Mucosa of descending colon (tissue), 3 donors: ENCODE measurements around the gene PLEKHG7. TPM values are rescaled to one million over a fixed set of nuclear protein-coding genes. Genes with fewer than 3 reads are reported as not detected.
A peak's percentile ranks its signal among the peaks of the same experiment; 100 is the strongest.

ENCODE experiments used
- ATAC-seq: fragments of 200-7000 bp; cut with Tn5 transposase; one replicate; pipeline ENCODE4 v1.9.1; 2020; ENCODE audit warnings: mild to moderate bottlenecking, moderate library complexity
- DNase-seq, 3 donors: peaks; one replicate each; pipeline ENCODE4 v3.0.0-alpha.2; 2020
- H3K36me3 ChIP-seq: fragments of 200-600 bp; one replicate; pipeline ENCODE4 v1.8.0; 2021; ENCODE audit warnings: low read depth, mild to moderate bottlenecking
- H3K4me1 ChIP-seq: fragments of 200-600 bp; one replicate; pipeline ENCODE4 v1.8.0; 2021; ENCODE audit warnings: low read depth, mild to moderate bottlenecking
- H3K4me3 ChIP-seq: fragments of 200-600 bp; one replicate; pipeline ENCODE4 v1.8.0; 2021; ENCODE audit warnings: mild to moderate bottlenecking
- H3K9me3 ChIP-seq: fragments of 200-600 bp; one replicate; pipeline ENCODE4 v1.8.0; 2021; ENCODE audit warnings: mild to moderate bottlenecking
- intact Hi-C, 2 donors: fragments of 100-400 bp; cut with DNase I in 1 of 2; cut with micrococcal nuclease in 1 of 2; formaldehyde crosslinking; loops; one replicate each; pipeline versions ENCODE4 v1.11.0 to v1.11.1; 2022; cut with DNase I, micrococcal nuclease
- total RNA-seq, 3 donors: library from RNA; stranded (reverse); fragmentation: NEBNext Ultra II Directional in 2 of 3; extraction: Animal tissue kit (Norgen Biotek cat#: 25700) in 2 of 3; gene quantifications; one replicate each; pipeline versions ENCODE4 v1.2.1 to v1.2.4, GENCODE V29; 2021 to 2023
- TF ChIP-seq, protein P1 (sequence below): fragments of 200-600 bp; IDR thresholded peaks from one replicate; pipeline ENCODE4 v1.8.0; 2022; ENCODE audit warnings: antibody characterized with exemption, mild to moderate bottlenecking
- donor health status: DM: no; HTN: no; CAD: no; lungs with moderate emphysema.
- donor health status: DM: no; HTN: no; CAD: no.
- donor health status: DM: no; HTN: yes; CAD: no.

PLEKHG7 gene
- total RNA-seq, 3 donors from 2014 or later, result 1.2 to 2.7 (median 1.3) TPM

DNA sequence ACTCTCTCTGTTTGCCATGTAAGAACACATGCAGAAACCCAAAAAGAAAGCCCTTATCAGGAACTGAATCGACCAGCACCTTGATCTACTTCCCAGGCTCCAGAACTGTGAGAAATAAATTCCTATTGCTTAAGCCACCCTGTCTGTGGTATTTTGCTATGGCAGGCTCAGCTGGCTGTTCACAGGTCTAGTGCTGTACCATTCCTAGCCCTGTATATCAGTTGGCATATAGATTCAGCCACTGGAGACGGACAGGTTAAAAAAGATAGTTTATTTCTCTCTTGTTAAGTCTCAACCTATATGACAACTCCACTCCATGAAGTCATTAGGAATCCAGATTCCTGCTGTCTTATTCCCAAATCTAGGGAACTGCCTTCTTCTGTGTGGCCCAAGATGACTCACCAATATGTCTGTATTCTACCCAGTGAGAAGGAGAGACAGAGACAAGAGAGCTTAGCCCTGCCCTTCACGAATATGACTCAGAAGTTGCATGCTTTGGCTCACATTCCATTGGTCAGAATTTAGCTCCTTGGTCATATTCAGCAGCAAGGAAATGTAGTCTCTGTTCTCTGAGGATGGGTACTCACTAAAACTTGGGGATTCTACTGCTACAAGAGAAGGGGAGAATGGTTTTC is 57.0 kb downstream of the PLEKHG7 start:
- DNase-seq, result no peak
- intact Hi-C loops, result no loop called here
- ATAC-seq, result peak; percentile 26
- TF ChIP-seq, protein P1, sequence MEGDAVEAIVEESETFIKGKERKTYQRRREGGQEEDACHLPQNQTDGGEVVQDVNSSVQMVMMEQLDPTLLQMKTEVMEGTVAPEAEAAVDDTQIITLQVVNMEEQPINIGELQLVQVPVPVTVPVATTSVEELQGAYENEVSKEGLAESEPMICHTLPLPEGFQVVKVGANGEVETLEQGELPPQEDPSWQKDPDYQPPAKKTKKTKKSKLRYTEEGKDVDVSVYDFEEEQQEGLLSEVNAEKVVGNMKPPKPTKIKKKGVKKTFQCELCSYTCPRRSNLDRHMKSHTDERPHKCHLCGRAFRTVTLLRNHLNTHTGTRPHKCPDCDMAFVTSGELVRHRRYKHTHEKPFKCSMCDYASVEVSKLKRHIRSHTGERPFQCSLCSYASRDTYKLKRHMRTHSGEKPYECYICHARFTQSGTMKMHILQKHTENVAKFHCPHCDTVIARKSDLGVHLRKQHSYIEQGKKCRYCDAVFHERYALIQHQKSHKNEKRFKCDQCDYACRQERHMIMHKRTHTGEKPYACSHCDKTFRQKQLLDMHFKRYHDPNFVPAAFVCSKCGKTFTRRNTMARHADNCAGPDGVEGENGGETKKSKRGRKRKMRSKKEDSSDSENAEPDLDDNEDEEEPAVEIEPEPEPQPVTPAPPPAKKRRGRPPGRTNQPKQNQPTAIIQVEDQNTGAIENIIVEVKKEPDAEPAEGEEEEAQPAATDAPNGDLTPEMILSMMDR, result no peak
- Histone ChIP-seq H3K36me3 (no peaks in the 10 kb centered on the region), H3K4me3 (no peak overlapping the region), H3K4me1 (no peaks in the 10 kb centered on the region), H3K9me3 (no peaks in the 10 kb centered on the region)

DNA sequence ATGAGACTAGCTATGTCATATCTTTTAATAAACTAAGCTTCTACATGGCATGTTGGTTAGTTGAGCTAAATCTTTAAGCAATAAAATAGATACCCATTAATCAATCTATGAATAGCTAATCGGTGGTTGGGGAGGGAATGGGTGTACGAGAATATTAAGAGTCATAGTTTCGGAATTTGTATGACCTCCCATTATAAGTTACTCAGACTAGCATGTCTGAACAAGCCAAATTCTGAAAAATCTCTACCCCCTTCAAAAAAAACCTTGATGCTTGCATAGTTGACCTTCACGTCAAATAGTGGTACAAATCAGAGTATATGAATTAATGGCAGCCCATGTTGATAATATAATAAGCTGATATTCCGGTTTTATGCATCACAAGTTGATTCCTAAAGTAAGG is 60.0 kb downstream of the PLEKHG7 start:
- no peaks in the 10 kb centered on the region for H3K36me3 ChIP-seq
- ATAC-seq (no peak), DNase-seq (no peak)
- TF ChIP-seq, protein P1, result no peak
- H3K9me3 ChIP-seq, result no peaks in the 10 kb centered on the region
- intact Hi-C loops, result no loop called here
- no peaks in the 10 kb centered on the region for H3K4me1 ChIP-seq
- H3K4me3 ChIP-seq, result no peak overlapping the region

DNA sequence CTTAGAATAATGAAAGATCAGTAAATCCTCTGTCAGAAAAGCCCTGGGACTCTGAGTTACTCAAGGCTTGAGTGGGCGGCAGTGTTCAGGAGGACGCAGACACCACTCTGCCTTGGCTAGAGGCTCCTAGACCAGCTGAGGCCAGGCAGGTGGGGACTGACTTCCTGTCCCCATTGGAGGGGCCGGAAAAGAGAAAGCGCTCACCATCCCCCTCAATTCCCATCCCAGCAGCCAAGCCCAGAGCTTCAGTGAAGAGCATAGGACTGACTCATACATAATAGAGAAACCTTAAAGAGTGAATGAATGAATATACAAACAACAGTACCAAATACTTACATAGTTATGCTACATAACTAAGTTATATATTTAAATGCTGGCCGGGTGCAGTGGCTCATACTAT is 62.0 kb downstream of the PLEKHG7 start:
- Histone ChIP-seq H3K4me1 (no peaks in the 10 kb centered on the region), H3K4me3 (no peak overlapping the region), H3K36me3 (no peaks in the 10 kb centered on the region), H3K9me3 (no peaks in the 10 kb centered on the region)
- intact Hi-C loops, result no loop called here
- TF ChIP-seq, protein P1, result no peak
- ATAC-seq (no peak), DNase-seq (no peak)

DNA sequence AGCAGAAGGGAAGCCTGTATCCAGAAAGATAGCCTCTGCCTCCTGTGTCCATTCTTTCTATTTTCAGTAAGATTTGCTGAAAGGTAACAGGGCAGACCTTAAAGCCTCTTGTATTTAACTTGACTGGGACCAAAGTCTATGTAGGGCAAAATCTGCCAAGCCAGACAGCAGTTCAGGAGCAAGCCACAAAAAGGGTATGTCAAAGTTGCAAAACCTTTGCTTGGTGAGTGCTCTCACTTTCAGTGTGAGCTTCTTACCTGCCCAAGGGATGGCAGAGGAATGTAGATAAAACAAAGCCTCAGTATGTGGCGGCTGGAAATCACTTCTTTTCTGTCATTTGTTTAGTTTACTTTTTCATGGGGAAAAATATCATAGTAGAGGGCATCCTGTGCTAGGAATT is 63.1 kb downstream of the PLEKHG7 start:
- Histone ChIP-seq H3K4me3 (no peak overlapping the region), H3K36me3 (no peaks in the 10 kb centered on the region), H3K9me3 (no peaks in the 10 kb centered on the region), H3K4me1 (no peaks in the 10 kb centered on the region)
- ATAC-seq, result no peak
- intact Hi-C loops, result no loop called here
- DNase-seq, result no peak
- TF ChIP-seq, protein P1, result no peak

DNA sequence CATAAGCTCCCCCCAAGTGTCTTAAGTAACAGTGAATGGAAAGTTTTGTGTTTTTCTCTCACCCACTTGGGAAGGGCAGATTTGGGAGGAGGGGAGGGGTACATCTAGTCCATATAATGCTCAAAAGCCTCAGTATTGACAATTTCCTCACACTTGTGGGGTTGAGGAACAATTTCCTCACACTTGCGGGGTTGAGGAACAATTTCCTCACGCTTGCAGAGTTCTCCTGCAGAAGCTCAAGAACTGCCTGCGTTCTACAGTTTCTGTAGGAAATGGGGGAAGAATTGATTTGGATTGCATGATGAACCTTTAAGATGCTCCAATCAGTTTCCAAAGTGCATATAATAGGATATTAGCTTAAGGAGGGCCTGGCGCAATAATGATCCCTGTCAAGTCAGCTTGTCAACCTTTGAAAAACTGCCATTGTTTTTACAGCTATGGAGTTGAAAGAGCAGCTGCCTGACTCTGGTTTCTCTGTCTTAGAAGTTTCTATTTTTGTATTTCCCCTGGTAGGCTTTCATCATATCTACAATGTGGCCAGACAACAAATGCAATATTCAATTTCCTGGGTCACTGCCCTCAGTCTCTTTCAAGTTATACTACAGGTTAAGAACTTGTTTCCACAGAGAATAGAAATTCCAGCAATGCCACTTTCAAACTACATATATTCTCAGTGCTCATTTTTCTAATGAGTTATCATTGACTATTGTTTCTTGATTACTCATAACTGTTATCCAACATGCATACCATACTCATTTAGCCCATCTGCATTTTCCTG is 66.5 kb downstream of the PLEKHG7 start:
- Histone ChIP-seq H3K9me3 (no peaks in the 10 kb centered on the region), H3K4me3 (no peak overlapping the region), H3K36me3 (no peaks in the 10 kb centered on the region), H3K4me1 (no peaks in the 10 kb centered on the region)
- TF ChIP-seq, protein P1, result no peak
- DNase-seq (no peak), ATAC-seq (peak; percentile 10)
- intact Hi-C loops, result no loop called here
